ENCODE results near the gene ACO2. TPM values are rescaled to one million over a fixed set of nuclear protein-coding genes. Genes with fewer than 3 reads are reported as not detected.
A peak's percentile ranks its signal among the peaks of the same experiment; 100 is the strongest.

ACO2 gene
- total RNA-seq, 1 experiment from 2014 or later: 71.5 TPM

DNA sequence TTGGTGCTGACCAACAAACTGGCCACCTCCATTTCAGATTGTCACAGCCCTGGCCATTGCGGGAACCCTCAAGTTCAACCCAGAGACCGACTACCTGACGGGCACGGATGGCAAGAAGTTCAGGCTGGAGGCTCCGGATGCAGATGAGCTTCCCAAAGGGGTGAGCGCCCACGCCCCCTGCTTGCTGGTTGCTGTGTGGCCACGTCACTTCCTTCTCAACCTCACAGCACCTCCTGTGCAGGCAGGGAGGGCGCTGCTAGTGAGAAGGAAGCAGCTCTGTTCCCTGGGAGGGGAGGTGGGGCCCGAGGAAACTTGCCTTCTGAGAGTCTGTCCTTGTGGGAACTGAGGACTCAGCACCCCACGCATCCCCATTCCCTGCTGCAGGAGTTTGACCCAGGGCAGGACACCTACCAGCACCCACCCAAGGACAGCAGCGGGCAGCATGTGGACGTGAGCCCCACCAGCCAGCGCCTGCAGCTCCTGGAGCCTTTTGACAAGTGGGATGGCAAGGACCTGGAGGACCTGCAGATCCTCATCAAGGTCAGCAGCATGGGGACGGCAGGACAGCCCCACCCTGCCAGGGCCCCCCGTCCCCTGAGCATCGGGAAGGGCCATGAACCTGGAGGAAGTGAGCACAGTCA lies 56.0 kb downstream of the ACO2 start:
- Histone ChIP-seq H3K4me3 (ENCODE audit: low read depth in 2 of 2, low read length in 2 of 2) (no peak overlapping the region), H3K27me3 (ENCODE audit: control insufficient read depth, insufficient read depth, low read length) (no peaks in the 10 kb centered on the region), H3K27ac (ENCODE audit: low read length) (peak overlapping the region; percentile 57; the same call in 1 of the 2 replicates), H3K9me3 (ENCODE audit: control insufficient read depth, insufficient read depth, low read depth, low read length) (no peaks in the 10 kb centered on the region), H3K4me1 (ENCODE audit: control insufficient read depth, insufficient read depth, low read length) (peaks cover 34% of the 10 kb centered on the region), H3K36me3 (ENCODE audit: control insufficient read depth, insufficient read depth, low read length) (no peaks in the 10 kb centered on the region; the same call in 1 of the 2 replicates)
- POLR2A ChIA-PET: no interaction called here
- DNase-seq (ENCODE audit: low read depth, low spot score) (no peak), ATAC-seq (no peak; the same call in 1 of the 2 replicates)
- in situ Hi-C loops (cut with HindIII; ENCODE audit: low pct_unique_long_range_greater_than_20kb, low sequenced_read_pairs) (no loop called here), intact Hi-C loops (cut with micrococcal nuclease; ENCODE audit: unreplicated experiment) (no loop called here)
- TF ChIP-seq TCF7L2 (IDR thresholded peaks at IDR 0.05; ENCODE audit: low read depth, low read length): no peak
- TF ChIP-seq POLR2AphosphoS5 (IDR thresholded peaks at IDR 0.05; ENCODE audit: low read depth, low read length): no peak
- TF ChIP-seq SIN3A (IDR thresholded peaks at IDR 0.05; ENCODE audit: borderline replicate concordance, insufficient read depth, low read depth, low read length): no peak
- TF ChIP-seq, protein P1, sequence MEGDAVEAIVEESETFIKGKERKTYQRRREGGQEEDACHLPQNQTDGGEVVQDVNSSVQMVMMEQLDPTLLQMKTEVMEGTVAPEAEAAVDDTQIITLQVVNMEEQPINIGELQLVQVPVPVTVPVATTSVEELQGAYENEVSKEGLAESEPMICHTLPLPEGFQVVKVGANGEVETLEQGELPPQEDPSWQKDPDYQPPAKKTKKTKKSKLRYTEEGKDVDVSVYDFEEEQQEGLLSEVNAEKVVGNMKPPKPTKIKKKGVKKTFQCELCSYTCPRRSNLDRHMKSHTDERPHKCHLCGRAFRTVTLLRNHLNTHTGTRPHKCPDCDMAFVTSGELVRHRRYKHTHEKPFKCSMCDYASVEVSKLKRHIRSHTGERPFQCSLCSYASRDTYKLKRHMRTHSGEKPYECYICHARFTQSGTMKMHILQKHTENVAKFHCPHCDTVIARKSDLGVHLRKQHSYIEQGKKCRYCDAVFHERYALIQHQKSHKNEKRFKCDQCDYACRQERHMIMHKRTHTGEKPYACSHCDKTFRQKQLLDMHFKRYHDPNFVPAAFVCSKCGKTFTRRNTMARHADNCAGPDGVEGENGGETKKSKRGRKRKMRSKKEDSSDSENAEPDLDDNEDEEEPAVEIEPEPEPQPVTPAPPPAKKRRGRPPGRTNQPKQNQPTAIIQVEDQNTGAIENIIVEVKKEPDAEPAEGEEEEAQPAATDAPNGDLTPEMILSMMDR (IDR thresholded peaks at IDR 0.05): no peak
- TF ChIP-seq, protein P2, sequence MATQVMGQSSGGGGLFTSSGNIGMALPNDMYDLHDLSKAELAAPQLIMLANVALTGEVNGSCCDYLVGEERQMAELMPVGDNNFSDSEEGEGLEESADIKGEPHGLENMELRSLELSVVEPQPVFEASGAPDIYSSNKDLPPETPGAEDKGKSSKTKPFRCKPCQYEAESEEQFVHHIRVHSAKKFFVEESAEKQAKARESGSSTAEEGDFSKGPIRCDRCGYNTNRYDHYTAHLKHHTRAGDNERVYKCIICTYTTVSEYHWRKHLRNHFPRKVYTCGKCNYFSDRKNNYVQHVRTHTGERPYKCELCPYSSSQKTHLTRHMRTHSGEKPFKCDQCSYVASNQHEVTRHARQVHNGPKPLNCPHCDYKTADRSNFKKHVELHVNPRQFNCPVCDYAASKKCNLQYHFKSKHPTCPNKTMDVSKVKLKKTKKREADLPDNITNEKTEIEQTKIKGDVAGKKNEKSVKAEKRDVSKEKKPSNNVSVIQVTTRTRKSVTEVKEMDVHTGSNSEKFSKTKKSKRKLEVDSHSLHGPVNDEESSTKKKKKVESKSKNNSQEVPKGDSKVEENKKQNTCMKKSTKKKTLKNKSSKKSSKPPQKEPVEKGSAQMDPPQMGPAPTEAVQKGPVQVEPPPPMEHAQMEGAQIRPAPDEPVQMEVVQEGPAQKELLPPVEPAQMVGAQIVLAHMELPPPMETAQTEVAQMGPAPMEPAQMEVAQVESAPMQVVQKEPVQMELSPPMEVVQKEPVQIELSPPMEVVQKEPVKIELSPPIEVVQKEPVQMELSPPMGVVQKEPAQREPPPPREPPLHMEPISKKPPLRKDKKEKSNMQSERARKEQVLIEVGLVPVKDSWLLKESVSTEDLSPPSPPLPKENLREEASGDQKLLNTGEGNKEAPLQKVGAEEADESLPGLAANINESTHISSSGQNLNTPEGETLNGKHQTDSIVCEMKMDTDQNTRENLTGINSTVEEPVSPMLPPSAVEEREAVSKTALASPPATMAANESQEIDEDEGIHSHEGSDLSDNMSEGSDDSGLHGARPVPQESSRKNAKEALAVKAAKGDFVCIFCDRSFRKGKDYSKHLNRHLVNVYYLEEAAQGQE (IDR thresholded peaks at IDR 0.05; ENCODE audit: insufficient read depth in 1 of 2, low read depth in 2 of 2, low read length in 1 of 2): no peak
- BruUV-seq (replicated peaks): no TSS peak
- CTCF ChIA-PET: interaction anchor here (0.6 kb wide), 1 partner anchor 13 kb away, joined by 4 read pairs; no protein-coding TSS in a partner anchor

DNA sequence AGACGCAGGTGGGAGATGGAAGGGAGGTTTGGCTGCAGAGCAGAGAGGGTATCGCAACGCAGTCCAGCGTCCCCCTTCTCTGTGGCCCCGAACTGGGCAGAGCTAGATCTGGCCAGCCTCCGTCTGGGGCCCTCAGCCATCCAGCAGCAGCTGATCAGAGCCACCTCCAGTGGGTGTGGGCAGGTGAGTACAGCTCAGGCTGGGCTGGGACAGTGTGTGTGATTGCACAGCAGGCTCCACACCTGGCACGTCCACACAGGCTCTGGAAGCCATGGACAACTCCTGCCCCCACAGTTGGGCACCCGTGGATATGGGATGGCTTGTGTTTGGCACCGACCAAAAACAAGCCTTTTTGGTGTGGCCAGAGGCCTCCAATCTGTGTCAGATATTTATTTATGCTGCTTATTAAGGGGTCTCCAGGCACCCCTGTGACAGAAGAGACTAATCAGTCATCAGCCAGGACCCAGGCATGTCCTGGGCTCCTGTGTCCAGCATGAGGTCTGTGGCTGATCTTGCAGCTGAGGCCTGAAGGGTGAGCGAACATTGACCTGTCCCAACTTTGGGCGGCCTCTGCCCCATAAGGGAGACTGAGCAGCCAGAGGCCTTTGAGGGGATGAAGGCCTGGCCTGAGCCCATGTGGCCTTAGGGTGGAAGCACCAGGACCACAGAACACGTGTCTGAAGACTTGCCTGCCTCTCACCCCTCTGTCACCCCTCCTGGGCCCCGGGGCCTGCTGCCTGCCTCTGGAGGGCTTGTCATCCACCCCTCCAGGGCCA lies 56.7 kb downstream of the ACO2 start:
- Histone ChIP-seq H3K9me3 (ENCODE audit: control insufficient read depth, insufficient read depth, low read depth, low read length) (no peaks in the 10 kb centered on the region), H3K36me3 (ENCODE audit: control insufficient read depth, insufficient read depth, low read length) (no peaks in the 10 kb centered on the region; the same call in 1 of the 2 replicates), H3K4me1 (ENCODE audit: control insufficient read depth, insufficient read depth, low read length) (peaks cover 34% of the 10 kb centered on the region), H3K4me3 (ENCODE audit: low read depth in 2 of 2, low read length in 2 of 2) (no peak overlapping the region), H3K27me3 (ENCODE audit: control insufficient read depth, insufficient read depth, low read length) (no peaks in the 10 kb centered on the region), H3K27ac (ENCODE audit: low read length) (peak overlapping the region; percentile 23; the same call in 1 of the 2 replicates)
- in situ Hi-C loops (cut with HindIII; ENCODE audit: low pct_unique_long_range_greater_than_20kb, low sequenced_read_pairs) (no loop called here), intact Hi-C loops (cut with micrococcal nuclease; ENCODE audit: unreplicated experiment) (no loop called here)
- TF ChIP-seq, protein P1 (IDR thresholded peaks at IDR 0.05): no peak
- TF ChIP-seq POLR2AphosphoS5 (IDR thresholded peaks at IDR 0.05; ENCODE audit: low read depth, low read length) (peak; percentile 50), TCF7L2 (IDR thresholded peaks at IDR 0.05; ENCODE audit: low read depth, low read length) (no peak)
- TF ChIP-seq, protein P2 (IDR thresholded peaks at IDR 0.05; ENCODE audit: insufficient read depth in 1 of 2, low read depth in 2 of 2, low read length in 1 of 2): no peak
- BruUV-seq (replicated peaks): no TSS peak
- ATAC-seq: peak; percentile 17
- POLR2A ChIA-PET: no interaction called here
- CTCF ChIA-PET: interaction anchor here (0.6 kb wide), 1 partner anchor 12 kb away, joined by 4 read pairs; no protein-coding TSS in a partner anchor
- DNase-seq (ENCODE audit: low read depth, low spot score): no peak
